Middle frontal gyrus (tissue), 1 donor: ENCODE results near the gene ZNHIT1.

ENCODE experiments used
- DNase-seq: peaks from one replicate; pipeline ENCODE4 v3.0.0-alpha.2; 2015; ENCODE audit warnings: low spot score; ENCODE audit errors: extremely low spot score

Gene ZNHIT1

GRCh38 chr7:101216860-101217387 lies 1.0 kb upstream of the ZNHIT1 start:
- DNase-seq = no peak

GRCh38 chr7:101218236-101219125 lies 516 bp downstream of the ZNHIT1 start:
- no peak for DNase-seq

GRCh38 chr7:101220295-101220694 lies 2.3 kb downstream of the ZNHIT1 start:
- no peak for DNase-seq

GRCh38 chr7:101222275-101222830 lies 4.4 kb downstream of the ZNHIT1 start:
- DNase-seq = no peak

- DNase-seq = no peak
Measured at GRCh38 chr7:101223528-101223927, 5.6 kb downstream of the ZNHIT1 start.

- no peak for DNase-seq
Measured at GRCh38 chr7:101225650-101226049, 7.7 kb downstream of the ZNHIT1 start.

- peak; percentile 40 for DNase-seq
Measured at GRCh38 chr7:101226721-101227120, 8.8 kb downstream of the ZNHIT1 start.

GRCh38 chr7:101231644-101232043 lies 13.7 kb downstream of the ZNHIT1 start:
- DNase-seq = no peak

GRCh38 chr7:101232141-101232850 lies 14.3 kb downstream of the ZNHIT1 start:
- DNase-seq = no peak

- DNase-seq = no peak
Measured at GRCh38 chr7:101233907-101234547, 16.1 kb downstream of the ZNHIT1 start.

- DNase-seq = no peak
Measured at GRCh38 chr7:101234636-101235035, 16.7 kb downstream of the ZNHIT1 start.

- no peak for DNase-seq
Measured at GRCh38 chr7:101235050-101235449, 17.1 kb downstream of the ZNHIT1 start.

- DNase-seq = no peak
Measured at GRCh38 chr7:101235522-101235921, 17.6 kb downstream of the ZNHIT1 start.

GRCh38 chr7:101236292-101236835 lies 18.4 kb downstream of the ZNHIT1 start:
- no peak for DNase-seq

- DNase-seq = no peak
Measured at GRCh38 chr7:101237206-101238067, 19.5 kb downstream of the ZNHIT1 start, which contains the start of gene CLDN15. TSS of gene CLDN15 (minus strand) at chr7:101237802. CDS start at chr7:101237581, 221 bp downstream.

- DNase-seq = no peak
Measured at GRCh38 chr7:101238226-101239182, 20.5 kb downstream of the ZNHIT1 start.

- no peak for DNase-seq
Measured at GRCh38 chr7:101239191-101239950, 21.4 kb downstream of the ZNHIT1 start.

GRCh38 chr7:101239951-101240220 lies 21.9 kb downstream of the ZNHIT1 start:
- no peak for DNase-seq
